Tibial nerve (tissue), 4 donors: ENCODE results near the gene C1QTNF6.

ENCODE experiments used
- CTCF ChIP-seq, 5 experiments: fragments of 200-600 bp in 3 of 5; fragments of 450-650 bp in 2 of 5; sonication (generic) in 3 of 5; IDR thresholded peaks; one replicate each; pipeline ENCODE4 v1.5.1; 2016 to 2019; ENCODE audit warnings: antibody characterized with exemption in 5 of 5, mild to moderate bottlenecking in 3 of 5, moderate library complexity in 2 of 5
- EP300 ChIP-seq, 2 donors: sonication (generic); formaldehyde crosslinking; IDR thresholded peaks; one replicate each; pipeline ENCODE4 v1.6.1; 2017; ENCODE audit warnings: antibody characterized with exemption in 2 of 2, mild to moderate bottlenecking in 1 of 2

- TF ChIP-seq CTCF (IDR thresholded peaks at IDR 0.05) (peak; percentile 71 to 95 (median 92)), EP300 (IDR thresholded peaks at IDR 0.05) (no peak)
Measured at GRCh38 chr22:37198258-37199102, 10.4 kb upstream of the C1QTNF6 start.
